ENCODE results near the gene RSRC1.

DNA sequence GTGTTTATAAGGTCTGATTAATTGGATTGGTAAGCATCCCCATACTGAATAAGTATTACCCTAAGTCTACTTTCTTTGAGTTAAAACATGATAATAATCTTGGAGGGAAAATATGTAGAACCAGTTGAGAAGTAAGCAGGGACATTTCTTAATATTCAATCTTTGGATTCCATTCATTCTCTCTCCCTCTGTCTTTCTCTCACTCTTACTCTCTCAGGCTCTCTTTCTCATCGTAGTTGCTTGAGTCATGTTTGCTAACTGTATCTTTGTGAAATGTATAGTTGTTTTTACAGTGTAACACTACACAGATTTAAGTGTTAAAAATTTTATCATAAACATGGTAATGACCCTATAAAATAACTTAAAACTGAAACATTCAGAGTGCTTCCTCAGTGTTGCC, 163.8 kb downstream of the RSRC1 start:
- TF ChIP-seq, protein P1, sequence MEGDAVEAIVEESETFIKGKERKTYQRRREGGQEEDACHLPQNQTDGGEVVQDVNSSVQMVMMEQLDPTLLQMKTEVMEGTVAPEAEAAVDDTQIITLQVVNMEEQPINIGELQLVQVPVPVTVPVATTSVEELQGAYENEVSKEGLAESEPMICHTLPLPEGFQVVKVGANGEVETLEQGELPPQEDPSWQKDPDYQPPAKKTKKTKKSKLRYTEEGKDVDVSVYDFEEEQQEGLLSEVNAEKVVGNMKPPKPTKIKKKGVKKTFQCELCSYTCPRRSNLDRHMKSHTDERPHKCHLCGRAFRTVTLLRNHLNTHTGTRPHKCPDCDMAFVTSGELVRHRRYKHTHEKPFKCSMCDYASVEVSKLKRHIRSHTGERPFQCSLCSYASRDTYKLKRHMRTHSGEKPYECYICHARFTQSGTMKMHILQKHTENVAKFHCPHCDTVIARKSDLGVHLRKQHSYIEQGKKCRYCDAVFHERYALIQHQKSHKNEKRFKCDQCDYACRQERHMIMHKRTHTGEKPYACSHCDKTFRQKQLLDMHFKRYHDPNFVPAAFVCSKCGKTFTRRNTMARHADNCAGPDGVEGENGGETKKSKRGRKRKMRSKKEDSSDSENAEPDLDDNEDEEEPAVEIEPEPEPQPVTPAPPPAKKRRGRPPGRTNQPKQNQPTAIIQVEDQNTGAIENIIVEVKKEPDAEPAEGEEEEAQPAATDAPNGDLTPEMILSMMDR (IDR thresholded peaks at IDR 0.05), result no peak
- TF ChIP-seq POLR2AphosphoS5 (IDR thresholded peaks at IDR 0.05) (no peak), EP300 (IDR thresholded peaks at IDR 0.05) (no peak)

Data from sigmoid colon (tissue), 4 donors.